ENCODE data around the gene GPC5. TPM values are rescaled to one million over a fixed set of nuclear protein-coding genes. Genes with fewer than 3 reads are reported as not detected.

GPC5 gene
- total RNA-seq, 3 donors from 2014 or later = 0.51 to 1.2 TPM; not detected in 1

DNA sequence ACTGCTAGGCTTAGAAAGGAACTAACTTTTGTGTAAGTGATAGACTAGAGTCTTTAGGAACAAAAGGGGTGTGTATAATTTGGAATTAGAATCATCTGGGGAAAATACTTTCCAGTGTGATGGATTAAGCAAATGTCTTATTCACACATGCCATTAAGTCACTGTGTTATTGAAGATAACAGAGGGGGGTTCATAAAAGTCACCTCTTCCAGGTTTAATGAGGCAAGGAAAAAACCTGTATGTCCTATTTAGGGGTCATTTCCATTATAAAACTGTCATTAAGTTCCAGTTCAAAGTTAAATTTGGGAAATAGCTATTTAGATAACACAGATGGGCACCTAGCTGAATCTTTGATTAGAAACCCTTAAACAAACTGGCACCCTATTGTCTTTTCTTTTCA, 1323.2 kb downstream of the GPC5 start:
- Histone ChIP-seq H3K9me3 (no peaks in the 10 kb centered on the region), H3K4me3 (no peak overlapping the region), H3K36me3 (ENCODE audit: low read depth) (no peaks in the 10 kb centered on the region), H3K4me1 (ENCODE audit: low read depth) (no peaks in the 10 kb centered on the region)
- DNase-seq = no peak
- ATAC-seq = no peak
- TF ChIP-seq CTCF (IDR thresholded peaks at IDR 0.05) = no peak
- intact Hi-C loops (cut with DNase I, micrococcal nuclease) = no loop called here

- Histone ChIP-seq H3K36me3 (ENCODE audit: low read depth) (no peaks in the 10 kb centered on the region), H3K4me3 (no peak overlapping the region), H3K4me1 (ENCODE audit: low read depth) (no peaks in the 10 kb centered on the region), H3K9me3 (no peaks in the 10 kb centered on the region)
- no peak for TF ChIP-seq CTCF (IDR thresholded peaks at IDR 0.05)
- ATAC-seq (no peak), DNase-seq (no peak)
- intact Hi-C loops (cut with DNase I, micrococcal nuclease) = no loop called here
Observed at GRCh38 chr13:92727118-92727517, 1328.7 kb downstream of the GPC5 start.

DNA sequence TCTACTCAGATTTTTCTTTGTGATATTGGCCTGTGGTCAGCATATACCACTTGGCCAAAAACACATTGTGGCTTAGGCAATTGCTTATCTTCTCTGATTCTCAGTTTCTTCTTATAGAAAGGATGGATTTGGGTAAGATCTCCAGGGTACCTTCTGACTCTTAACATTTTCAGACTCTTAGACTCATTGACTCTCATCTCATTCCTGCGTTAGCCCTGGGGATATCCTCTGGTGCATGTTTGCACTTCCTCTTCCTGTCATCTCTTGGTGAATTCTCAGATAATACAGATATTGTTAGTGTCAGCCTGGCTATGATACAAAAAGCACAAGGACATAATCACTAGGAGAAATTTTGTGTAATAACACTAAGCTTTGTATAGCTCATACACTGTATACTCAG, 1335.6 kb downstream of the GPC5 start:
- ATAC-seq = no peak
- H3K36me3 ChIP-seq (ENCODE audit: low read depth) = no peaks in the 10 kb centered on the region
- H3K4me1 ChIP-seq (ENCODE audit: low read depth) = no peaks in the 10 kb centered on the region
- no peaks in the 10 kb centered on the region for H3K9me3 ChIP-seq
- no peak for TF ChIP-seq CTCF (IDR thresholded peaks at IDR 0.05)
- intact Hi-C loops (cut with DNase I, micrococcal nuclease) = no loop called here
- DNase-seq = no peak
- H3K4me3 ChIP-seq = no peak overlapping the region

DNA sequence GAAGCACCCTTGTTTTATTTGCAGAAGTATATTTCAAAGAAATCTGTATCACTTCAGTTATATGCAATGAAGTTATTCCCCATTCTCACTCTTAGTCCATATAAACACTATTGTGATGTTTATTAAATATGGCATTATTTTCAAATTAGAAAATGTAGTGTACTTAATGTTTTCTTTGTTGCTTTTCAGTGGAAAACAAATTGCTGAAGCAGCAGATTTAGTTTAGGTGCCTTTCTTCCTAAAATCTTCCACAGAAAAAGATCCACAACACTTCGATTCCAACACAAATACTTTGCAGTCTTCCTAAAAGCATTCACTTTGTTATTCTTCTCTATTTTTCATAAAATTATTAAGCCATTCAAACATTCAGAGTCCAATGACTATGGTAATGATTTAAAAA, 1336.1 kb downstream of the GPC5 start:
- TF ChIP-seq CTCF (IDR thresholded peaks at IDR 0.05) = no peak
- intact Hi-C loops (cut with DNase I, micrococcal nuclease) = no loop called here
- no peak for ATAC-seq

DNA sequence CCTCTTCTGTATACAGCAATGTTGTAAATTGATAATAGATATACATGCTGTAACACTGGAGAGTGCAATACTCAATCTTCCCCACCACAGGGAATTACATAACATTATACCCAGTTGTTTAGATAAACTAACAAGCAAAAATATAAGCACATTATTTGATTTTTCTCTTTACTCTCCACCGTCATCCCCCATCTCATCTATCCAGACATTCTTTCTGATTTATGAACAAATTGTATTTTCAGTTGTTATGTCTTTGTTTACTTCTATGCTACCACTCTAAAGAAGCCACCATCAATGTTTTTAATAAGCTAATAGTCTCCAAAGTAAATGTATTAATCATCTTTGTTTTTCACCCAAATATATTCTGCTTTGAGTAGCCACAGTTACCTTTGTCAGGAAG, 1337.5 kb downstream of the GPC5 start:
- H3K4me3 ChIP-seq = no peak overlapping the region
- DNase-seq = no peak
- intact Hi-C loops (cut with DNase I, micrococcal nuclease) = no loop called here
- no peak for TF ChIP-seq CTCF (IDR thresholded peaks at IDR 0.05)
- no peaks in the 10 kb centered on the region for H3K36me3 ChIP-seq (ENCODE audit: low read depth)
- no peaks in the 10 kb centered on the region for H3K9me3 ChIP-seq
- ATAC-seq = no peak
- no peaks in the 10 kb centered on the region for H3K4me1 ChIP-seq (ENCODE audit: low read depth)

More for the DNA sequence above, 1336.1 kb downstream of the GPC5 start:
- H3K4me3 ChIP-seq = no peak overlapping the region
- DNase-seq = no peak
- no peaks in the 10 kb centered on the region for H3K4me1 ChIP-seq (ENCODE audit: low read depth)
- H3K9me3 ChIP-seq = no peaks in the 10 kb centered on the region
- H3K36me3 ChIP-seq (ENCODE audit: low read depth) = no peaks in the 10 kb centered on the region

- no peaks in the 10 kb centered on the region for H3K36me3 ChIP-seq (ENCODE audit: low read depth)
- no peaks in the 10 kb centered on the region for H3K9me3 ChIP-seq
- intact Hi-C loops (cut with DNase I, micrococcal nuclease) = no loop called here
- no peak overlapping the region for H3K4me3 ChIP-seq
- DNase-seq = no peak
- ATAC-seq = no peak
- H3K4me1 ChIP-seq (ENCODE audit: low read depth) = no peaks in the 10 kb centered on the region
- no peak for TF ChIP-seq CTCF (IDR thresholded peaks at IDR 0.05)
Observed at GRCh38 chr13:92739306-92739818, 1340.9 kb downstream of the GPC5 start.

Data from mucosa of descending colon (tissue), 3 donors.